Fibroblast of pulmonary artery (primary cell): ENCODE measurements around the gene ZCCHC8.
A peak's percentile ranks its signal among the peaks of the same experiment; 100 is the strongest.
"Not testable (repeated sequence)": the region's sequence is repeated elsewhere in the genome, so short reads cannot be mapped to it uniquely, and the experiment has no call there.

ENCODE experiments used
- DNase-seq: peaks from one replicate; pipeline ENCODE4 v3.0.0-alpha.2; 2010; ENCODE audit warnings: low read depth
- H3K4me3 ChIP-seq: replicated peaks from 2 replicates; pipeline ENCODE4 v1.5.1; 2011; ENCODE audit warnings: low read depth, mild to moderate bottlenecking, control low read depth, low read length, moderate library complexity
- TF ChIP-seq, protein P1 (sequence below): IDR thresholded peaks from 2 replicates; pipeline ENCODE4 v1.5.1; 2011; ENCODE audit warnings: mild to moderate bottlenecking, control low read depth, low read length, inconsistent platforms; ENCODE audit errors: missing control alignments

The ZCCHC8 gene

DNA sequence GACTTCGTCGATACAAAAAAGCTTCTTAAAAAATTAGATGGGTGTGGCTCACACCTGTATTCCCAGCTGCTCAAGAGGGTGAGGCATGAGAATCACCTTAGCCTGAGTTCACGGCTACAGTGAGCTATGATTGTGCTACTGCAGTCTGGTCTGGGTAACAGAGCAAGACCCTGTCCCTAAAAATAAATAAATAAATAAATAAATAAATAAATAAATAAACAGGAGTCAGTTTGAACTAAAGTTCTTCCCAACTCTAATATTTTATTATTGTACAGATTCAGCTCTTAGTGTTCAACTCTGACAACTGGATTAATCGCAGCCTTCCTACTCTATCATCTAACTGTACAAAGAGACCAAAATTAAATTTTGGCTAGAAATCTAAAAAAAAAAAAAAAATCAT, 65.5 kb downstream of the ZCCHC8 start:
- H3K4me3 ChIP-seq, result no peak overlapping the region
- no peak for DNase-seq
- TF ChIP-seq, protein P1, sequence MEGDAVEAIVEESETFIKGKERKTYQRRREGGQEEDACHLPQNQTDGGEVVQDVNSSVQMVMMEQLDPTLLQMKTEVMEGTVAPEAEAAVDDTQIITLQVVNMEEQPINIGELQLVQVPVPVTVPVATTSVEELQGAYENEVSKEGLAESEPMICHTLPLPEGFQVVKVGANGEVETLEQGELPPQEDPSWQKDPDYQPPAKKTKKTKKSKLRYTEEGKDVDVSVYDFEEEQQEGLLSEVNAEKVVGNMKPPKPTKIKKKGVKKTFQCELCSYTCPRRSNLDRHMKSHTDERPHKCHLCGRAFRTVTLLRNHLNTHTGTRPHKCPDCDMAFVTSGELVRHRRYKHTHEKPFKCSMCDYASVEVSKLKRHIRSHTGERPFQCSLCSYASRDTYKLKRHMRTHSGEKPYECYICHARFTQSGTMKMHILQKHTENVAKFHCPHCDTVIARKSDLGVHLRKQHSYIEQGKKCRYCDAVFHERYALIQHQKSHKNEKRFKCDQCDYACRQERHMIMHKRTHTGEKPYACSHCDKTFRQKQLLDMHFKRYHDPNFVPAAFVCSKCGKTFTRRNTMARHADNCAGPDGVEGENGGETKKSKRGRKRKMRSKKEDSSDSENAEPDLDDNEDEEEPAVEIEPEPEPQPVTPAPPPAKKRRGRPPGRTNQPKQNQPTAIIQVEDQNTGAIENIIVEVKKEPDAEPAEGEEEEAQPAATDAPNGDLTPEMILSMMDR, result no peak

DNA sequence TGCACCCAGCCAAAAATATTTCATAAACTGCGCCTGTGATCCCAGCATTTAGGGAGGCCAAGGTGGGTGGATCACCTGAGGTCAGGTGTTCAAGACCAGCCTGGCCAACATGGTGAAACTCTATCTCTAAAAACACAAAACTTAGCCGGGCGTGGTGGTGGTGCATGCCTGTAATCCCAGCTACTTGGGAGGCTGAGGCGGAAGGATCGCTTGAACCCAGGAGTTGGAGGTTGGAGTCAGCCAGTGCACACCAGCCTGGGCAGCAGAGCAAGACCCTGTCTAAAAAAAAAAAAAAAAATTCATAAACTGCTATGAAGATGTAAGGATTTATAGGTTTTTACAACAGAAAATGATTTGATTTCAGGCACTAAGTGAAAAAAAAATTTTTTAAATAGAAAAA, 71.7 kb downstream of the ZCCHC8 start:
- H3K4me3 ChIP-seq, DNase-seq: not testable (repeated sequence)

DNA sequence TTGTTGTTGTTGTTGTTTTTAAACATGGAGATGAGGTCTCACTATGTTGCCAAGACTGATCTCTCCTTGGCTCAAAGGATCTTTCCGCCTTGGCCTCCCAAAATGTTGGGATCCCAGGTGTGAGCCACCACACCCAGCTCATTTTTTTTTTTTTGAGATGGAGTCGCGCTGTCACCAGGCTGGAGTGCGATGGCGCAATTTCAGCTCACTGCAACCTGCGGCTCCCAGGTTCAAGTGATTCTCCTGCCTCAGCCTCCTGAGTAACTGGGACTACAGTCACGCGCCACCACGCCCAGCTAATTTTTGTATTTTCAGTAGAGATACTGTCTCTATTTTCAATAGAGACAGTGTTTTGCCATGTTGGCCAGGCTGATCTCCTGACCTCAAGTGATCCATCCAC, 73.3 kb downstream of the ZCCHC8 start:
- no peak for DNase-seq
- TF ChIP-seq, protein P1, result no peak
- no peak overlapping the region for H3K4me3 ChIP-seq

DNA sequence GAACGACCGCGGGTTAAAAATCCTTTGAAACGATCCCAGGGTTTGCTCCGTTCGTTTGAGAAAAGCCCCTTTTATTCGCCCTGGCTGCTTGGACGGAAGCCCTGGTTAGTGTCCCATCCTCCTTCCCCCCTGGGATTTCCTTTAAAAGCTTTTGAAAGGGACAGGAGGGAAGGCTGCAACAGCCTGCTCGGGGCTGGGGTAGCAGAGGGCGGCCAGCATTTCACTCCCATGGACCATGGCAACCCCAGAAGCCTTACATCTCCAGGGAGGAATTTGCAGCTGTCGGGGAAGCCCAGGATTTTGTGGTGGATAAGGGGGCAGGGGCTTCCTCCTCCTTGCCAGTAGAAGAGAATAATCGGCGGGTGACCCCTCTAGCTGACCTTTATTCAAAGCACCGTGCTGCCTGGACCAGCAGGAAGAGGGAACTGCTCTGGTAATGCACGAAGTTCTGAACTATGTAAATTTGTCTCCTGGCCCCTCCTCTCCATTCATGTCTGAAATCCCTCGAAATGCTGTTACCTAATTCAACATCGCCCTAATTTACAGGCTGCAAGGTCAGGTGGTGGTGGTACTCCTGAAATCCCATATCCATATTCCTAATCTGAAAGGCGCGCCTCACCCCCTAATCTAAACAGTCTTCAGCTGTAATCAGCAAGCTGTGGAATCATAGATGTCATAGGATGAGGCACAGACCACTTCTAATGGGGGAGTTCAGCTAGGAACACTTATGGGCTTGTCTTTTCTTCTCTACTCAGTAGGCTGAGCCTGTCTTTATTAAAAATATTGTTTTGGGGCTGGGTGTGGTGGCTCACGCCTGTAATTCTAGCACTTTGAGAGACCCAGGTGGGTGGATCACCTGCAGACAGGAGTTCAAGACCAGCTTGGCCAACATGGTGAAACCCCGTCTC, 77.2 kb downstream of the ZCCHC8 start:
- DNase-seq, result peak; percentile 53
- TF ChIP-seq, protein P1, result no peak
- peak overlapping the region; percentile 54 for H3K4me3 ChIP-seq

DNA sequence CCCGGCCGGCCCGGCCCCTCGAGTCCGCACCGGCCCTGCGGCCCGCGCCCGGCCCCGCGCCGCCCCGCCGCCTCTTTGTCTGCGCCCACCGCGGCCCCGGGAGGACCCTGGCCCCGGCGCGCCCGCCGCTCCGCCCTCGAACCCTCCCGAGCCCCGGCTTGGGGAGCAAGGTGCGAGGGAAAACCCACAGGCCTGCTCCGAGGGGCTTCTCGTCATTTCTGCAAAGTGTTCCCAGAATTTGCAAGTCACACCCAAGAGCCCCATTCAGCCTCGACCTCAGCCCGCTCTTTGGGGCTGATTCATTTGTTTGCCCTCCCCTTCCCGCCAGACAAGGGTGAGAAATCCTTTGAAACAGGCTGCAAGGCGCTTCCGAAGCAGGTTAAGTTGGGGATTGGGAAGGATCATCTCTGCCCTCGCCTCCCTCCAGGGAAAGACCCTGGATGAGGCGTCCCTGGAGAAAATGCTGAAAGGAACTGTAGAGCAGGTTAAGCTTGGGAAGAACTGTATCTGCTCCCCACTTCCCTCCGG, 77.9 kb downstream of the ZCCHC8 start:
- peak overlapping the region; percentile 54 for H3K4me3 ChIP-seq
- peak; percentile 40 for DNase-seq
- TF ChIP-seq, protein P1, result no peak

DNA sequence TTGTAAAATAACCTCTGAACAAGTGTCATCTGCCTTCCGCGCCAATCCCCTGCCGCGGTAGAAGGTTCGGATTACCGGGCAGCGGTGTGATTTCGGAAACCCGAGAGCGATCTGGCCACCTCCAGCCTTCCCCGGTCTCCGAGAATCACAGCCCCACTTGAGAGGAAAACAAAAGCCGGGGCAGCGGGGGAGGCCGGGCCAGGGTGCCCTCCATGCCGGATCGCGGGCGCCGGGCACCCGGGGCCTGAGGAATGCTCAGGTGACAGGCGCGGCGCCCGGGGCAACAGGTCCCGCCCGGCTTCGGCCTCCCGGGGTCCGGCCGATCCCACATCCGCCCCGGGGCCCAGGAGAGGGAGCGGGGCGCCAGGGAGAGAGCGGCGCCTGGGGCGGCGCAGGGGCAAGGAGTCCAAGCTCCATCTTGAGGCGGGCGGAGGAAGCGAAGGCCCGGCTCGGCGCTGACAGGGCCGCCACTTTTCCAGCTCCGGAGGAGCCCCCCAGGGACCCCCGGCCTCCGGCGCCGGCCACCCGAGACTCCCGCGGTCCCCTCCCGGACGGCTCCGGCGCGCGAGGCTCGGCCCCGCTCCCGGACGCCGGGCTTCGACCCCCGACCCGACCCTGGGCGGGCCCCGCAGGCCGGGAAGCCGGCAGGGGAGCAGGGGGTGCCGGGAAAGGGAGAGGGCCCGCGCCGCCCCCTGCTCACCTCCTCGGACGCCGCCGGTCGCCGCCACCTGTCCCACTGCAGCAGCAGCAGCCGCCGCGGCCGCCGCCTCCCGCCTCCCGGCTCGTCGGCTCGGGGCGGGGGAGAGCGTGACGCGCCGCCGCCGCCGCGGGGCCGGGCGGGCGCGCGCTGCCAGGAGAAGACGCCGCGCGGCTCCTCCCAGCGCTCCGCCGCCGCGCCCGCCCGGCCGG, 78.7 kb downstream of the ZCCHC8 start, which contains the start of gene CLIP1:
TSS of gene CLIP1 (minus strand) at position 849 of the 909 bp plus-strand sequence. CDS start 42,217 bp downstream, outside the sequence.
- H3K4me3 ChIP-seq, result peak within 1 kb of the TSS; percentile 91
- peak; percentile 67 for DNase-seq
- TF ChIP-seq, protein P1, result peak; percentile 24
